RWPE2 (cell line): ENCODE data around the gene CLDN6.
A peak's percentile ranks its signal among the peaks of the same experiment; 100 is the strongest.

ENCODE experiments used
- ATAC-seq: fragments of 200-7000 bp; cut with Tn5 transposase; 3 replicates; pipeline ENCODE4 v1.9.1; 2021; ENCODE audit warnings: low read depth
- DNase-seq: peaks from one replicate; pipeline ENCODE4 v3.0.0-alpha.2; 2020; ENCODE audit warnings: low spot score
- H3K27ac ChIP-seq: fragments of 450-650 bp; 2 replicates; pipeline ENCODE4 v1.5.1; 2017; ENCODE audit warnings: mild to moderate bottlenecking; ENCODE audit not compliant: poor library complexity, severe bottlenecking
- H3K27me3 ChIP-seq: fragments of 250-450 bp; sonication (Bioruptor Pico); 2 replicates; pipeline ENCODE4 v1.5.1; 2021; ENCODE audit warnings: mild to moderate bottlenecking, moderate library complexity; ENCODE audit not compliant: insufficient read depth, poor library complexity, severe bottlenecking
- H3K36me3 ChIP-seq: fragments of 250-450 bp; sonication (Bioruptor Pico); 2 replicates; pipeline ENCODE4 v1.5.1; 2020; ENCODE audit warnings: low read depth, mild to moderate bottlenecking, moderate library complexity
- H3K4me1 ChIP-seq: fragments of 250-450 bp; sonication (Bioruptor Pico); 2 replicates; pipeline ENCODE4 v1.5.1; 2021; ENCODE audit warnings: mild to moderate bottlenecking, moderate library complexity; ENCODE audit not compliant: insufficient read depth, poor library complexity, severe bottlenecking
- H3K4me3 ChIP-seq: fragments of 250-450 bp; sonication (Bioruptor Pico); 2 replicates; pipeline ENCODE4 v1.5.1; 2021; ENCODE audit warnings: mild to moderate bottlenecking, moderate library complexity; ENCODE audit not compliant: severe bottlenecking
- H3K9me3 ChIP-seq: fragments of 250-450 bp; sonication (Bioruptor Pico); 2 replicates; pipeline ENCODE4 v1.5.1; 2021; ENCODE audit warnings: mild to moderate bottlenecking, moderate library complexity; ENCODE audit not compliant: severe bottlenecking
- TF ChIP-seq, protein P1 (sequence below): fragments of 450-650 bp; IDR thresholded peaks from one replicate; pipeline ENCODE4 v1.5.1; 2017; ENCODE audit warnings: mild to moderate bottlenecking, moderate library complexity; ENCODE audit not compliant: poor library complexity, severe bottlenecking

Gene CLDN6

DNA sequence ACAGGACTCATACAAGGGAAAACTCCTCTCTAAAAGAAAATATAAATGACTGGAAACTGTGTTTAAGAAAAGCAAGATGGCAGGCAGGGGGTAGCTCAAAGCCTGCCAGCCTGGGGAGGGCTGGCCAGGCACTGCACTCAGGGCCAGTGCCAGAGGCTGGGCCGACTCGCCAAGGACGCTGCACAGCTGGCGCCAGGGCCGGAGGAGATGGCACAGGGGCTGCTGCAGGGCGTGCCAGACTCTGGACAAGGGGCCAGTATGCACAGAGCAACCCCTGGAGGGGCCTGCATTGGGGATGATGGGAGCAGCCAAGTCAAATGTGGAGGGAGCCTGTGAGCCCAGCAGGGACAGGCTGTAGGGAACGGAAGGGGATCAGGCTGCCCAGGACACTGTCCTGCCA is 41.8 kb downstream of the CLDN6 start:
- DNase-seq (no peak), ATAC-seq (no peak)
- H3K9me3 ChIP-seq, result no peaks in the 10 kb centered on the region
- H3K36me3 ChIP-seq, result peaks cover 68% of the 10 kb centered on the region
- H3K27ac ChIP-seq, result no peak overlapping the region
- peaks cover 5% of the 10 kb centered on the region for H3K4me1 ChIP-seq
- no peak overlapping the region for H3K4me3 ChIP-seq
- H3K27me3 ChIP-seq, result no peaks in the 10 kb centered on the region
- TF ChIP-seq, protein P1, sequence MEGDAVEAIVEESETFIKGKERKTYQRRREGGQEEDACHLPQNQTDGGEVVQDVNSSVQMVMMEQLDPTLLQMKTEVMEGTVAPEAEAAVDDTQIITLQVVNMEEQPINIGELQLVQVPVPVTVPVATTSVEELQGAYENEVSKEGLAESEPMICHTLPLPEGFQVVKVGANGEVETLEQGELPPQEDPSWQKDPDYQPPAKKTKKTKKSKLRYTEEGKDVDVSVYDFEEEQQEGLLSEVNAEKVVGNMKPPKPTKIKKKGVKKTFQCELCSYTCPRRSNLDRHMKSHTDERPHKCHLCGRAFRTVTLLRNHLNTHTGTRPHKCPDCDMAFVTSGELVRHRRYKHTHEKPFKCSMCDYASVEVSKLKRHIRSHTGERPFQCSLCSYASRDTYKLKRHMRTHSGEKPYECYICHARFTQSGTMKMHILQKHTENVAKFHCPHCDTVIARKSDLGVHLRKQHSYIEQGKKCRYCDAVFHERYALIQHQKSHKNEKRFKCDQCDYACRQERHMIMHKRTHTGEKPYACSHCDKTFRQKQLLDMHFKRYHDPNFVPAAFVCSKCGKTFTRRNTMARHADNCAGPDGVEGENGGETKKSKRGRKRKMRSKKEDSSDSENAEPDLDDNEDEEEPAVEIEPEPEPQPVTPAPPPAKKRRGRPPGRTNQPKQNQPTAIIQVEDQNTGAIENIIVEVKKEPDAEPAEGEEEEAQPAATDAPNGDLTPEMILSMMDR, result no peak

DNA sequence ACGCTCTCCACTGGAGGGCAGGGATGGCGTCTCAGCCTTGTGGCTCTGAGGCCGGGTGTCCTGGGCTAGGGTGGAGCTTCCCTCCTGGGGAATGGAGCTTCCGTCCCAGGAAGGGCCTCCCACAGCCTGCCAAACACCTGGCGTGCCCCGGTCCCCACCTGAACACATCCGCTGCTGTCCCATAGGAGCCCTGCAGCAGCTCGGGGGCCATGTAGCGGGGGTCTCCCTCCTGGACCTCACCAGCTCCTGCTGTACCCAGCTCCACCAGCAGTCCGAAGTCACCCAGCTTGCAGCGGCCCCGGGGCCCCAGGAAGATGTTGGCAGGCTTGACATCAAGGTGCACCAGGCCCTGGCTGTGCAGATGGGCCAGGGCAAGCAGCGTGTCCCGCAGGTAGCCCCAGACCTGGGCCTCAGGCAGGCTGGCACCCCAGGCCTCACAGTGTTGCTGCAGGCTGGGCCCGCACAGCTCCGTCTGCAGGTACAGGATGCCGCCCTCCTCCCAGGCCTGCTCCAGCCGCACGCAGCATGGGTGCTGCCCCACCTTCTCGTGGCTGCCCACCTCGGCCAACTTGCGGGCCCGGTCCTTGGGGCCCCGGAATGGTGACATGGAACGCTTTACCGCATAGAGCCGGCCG is 42.7 kb downstream of the CLDN6 start:
- Histone ChIP-seq H3K9me3 (no peaks in the 10 kb centered on the region), H3K27ac (no peak overlapping the region), H3K27me3 (no peaks in the 10 kb centered on the region), H3K36me3 (peaks cover 73% of the 10 kb centered on the region), H3K4me1 (peaks cover 5% of the 10 kb centered on the region), H3K4me3 (no peak overlapping the region)
- TF ChIP-seq, protein P1, result no peak
- ATAC-seq (no peak), DNase-seq (no peak)

DNA sequence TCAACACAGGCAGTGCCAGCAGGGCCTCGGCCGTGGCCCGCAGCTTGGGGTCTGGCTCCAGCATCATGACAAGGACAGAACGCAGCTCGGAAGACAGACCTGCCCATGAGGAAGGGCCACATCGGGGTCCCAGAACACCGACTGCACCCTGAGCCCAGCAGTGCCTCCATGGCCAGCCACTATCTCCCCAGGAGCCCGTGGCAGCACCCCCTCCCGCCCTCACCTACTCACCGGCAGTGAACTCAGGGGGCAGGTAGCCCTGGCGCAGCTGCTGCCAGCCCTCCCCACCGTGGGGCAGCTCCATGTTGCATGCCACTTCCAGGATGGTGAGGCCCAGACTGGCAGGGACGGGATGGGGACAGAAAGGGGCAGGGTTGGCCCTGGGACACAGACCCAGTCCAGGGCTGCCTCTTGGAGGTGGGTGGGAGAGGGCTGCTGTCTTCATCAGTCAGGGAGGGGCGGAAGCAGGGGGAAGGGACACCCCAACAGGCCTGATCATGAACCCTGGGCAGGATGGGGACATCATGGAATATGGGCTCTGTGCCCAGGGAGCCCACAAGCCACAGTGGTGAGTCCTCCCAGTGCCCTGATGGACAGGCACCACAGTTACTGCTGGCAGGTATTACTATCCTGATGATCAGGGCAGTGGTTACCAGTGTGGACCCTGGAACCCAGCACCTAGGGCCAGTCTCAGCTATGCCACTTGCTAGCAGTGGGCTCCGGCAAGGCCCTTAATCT is 43.5 kb downstream of the CLDN6 start:
- Histone ChIP-seq H3K4me1 (peaks cover 5% of the 10 kb centered on the region), H3K27ac (no peak overlapping the region), H3K4me3 (no peak overlapping the region), H3K9me3 (no peaks in the 10 kb centered on the region), H3K27me3 (no peaks in the 10 kb centered on the region), H3K36me3 (peaks cover 73% of the 10 kb centered on the region)
- DNase-seq (no peak), ATAC-seq (no peak)
- TF ChIP-seq, protein P1, result no peak

DNA sequence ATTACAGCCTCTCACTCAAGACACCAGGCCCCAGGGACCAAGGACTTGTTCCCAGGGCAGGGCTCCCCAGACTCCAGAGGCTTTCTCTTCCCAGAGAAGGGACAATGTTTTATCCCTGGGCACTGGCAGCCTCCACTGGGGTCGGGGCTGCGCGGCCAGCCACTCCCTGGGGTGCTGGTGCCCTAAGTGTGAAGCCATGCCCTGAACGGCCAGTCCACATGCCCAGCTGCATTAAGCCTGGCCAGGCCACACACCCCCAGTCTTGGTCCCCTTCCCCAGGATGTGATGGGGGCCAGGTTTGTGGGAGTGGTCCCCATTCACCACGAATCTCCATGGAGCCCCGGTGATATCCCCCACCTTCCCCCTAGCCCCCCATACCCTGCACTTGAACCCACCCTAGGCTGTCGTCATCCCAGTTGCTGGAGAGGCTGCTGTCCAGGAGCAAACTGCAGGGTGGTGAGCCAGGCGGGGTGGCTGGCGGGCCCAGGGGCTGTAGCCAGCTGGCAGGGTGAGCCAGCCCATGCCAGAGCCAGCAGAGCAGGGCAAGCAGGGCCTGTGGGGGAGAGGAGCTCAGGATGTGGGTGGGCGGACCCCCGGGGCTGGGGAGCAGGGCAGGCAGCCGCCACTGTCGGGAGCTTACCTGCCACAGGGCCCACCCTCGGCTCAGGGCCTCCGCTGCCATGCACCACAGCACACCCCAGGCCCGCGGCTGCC is 44.2 kb downstream of the CLDN6 start:
- Histone ChIP-seq H3K27ac (peak overlapping the region; percentile 8), H3K4me1 (peaks cover 3% of the 10 kb centered on the region)

More for the DNA sequence above, 44.2 kb downstream of the CLDN6 start:
- H3K36me3 ChIP-seq, result peaks cover 70% of the 10 kb centered on the region
- H3K9me3 ChIP-seq, result no peaks in the 10 kb centered on the region
- ATAC-seq (no peak), DNase-seq (no peak)
- TF ChIP-seq, protein P1, result no peak
- H3K4me3 ChIP-seq, result no peak overlapping the region
- no peaks in the 10 kb centered on the region for H3K27me3 ChIP-seq
